DMS53 treated with DMSO at 0.1 percent for 48 hours (cell line): ENCODE results near the gene KCNMA1.

Source experiments
- DNase-seq: peaks from one replicate; lab custom pipeline; 2025; ENCODE audit not compliant: unreplicated experiment; lab: John Stamatoyannopoulos, UW

KCNMA1 gene

GRCh38 chr10:77196614-77197013, 441.0 kb downstream of the KCNMA1 start:
- no peak for DNase-seq

- DNase-seq = no peak
Measured at GRCh38 chr10:77195101-77195500, 442.5 kb downstream of the KCNMA1 start.

- DNase-seq = no peak
Measured at GRCh38 chr10:77193001-77193400, 444.6 kb downstream of the KCNMA1 start.

- DNase-seq = no peak
Measured at GRCh38 chr10:77192402-77192801, 445.2 kb downstream of the KCNMA1 start.

- DNase-seq = no peak
Measured at GRCh38 chr10:77191324-77192049, 446.1 kb downstream of the KCNMA1 start.

- no peak for DNase-seq
Measured at GRCh38 chr10:77190291-77190690, 447.3 kb downstream of the KCNMA1 start.

GRCh38 chr10:77189520-77189919, 448.1 kb downstream of the KCNMA1 start:
- no peak for DNase-seq

- no peak for DNase-seq
Measured at GRCh38 chr10:77189075-77189474, 448.5 kb downstream of the KCNMA1 start.

GRCh38 chr10:77188521-77188920, 449.1 kb downstream of the KCNMA1 start:
- no peak for DNase-seq

- no peak for DNase-seq
Measured at GRCh38 chr10:77188000-77188395, 449.6 kb downstream of the KCNMA1 start.

GRCh38 chr10:77187376-77187999, 450.1 kb downstream of the KCNMA1 start:
- no peak for DNase-seq

GRCh38 chr10:77186936-77187335, 450.7 kb downstream of the KCNMA1 start:
- DNase-seq = no peak

- no peak for DNase-seq
Measured at GRCh38 chr10:77185696-77186095, 451.9 kb downstream of the KCNMA1 start.

- DNase-seq = no peak
Measured at GRCh38 chr10:77182803-77183202, 454.8 kb downstream of the KCNMA1 start.

- DNase-seq = no peak
Measured at GRCh38 chr10:77180794-77181193, 456.8 kb downstream of the KCNMA1 start.

- no peak for DNase-seq
Measured at GRCh38 chr10:77180104-77180503, 457.5 kb downstream of the KCNMA1 start.

- no peak for DNase-seq
Measured at GRCh38 chr10:77179015-77179695, 458.5 kb downstream of the KCNMA1 start.

- no peak for DNase-seq
Measured at GRCh38 chr10:77177589-77177988, 460.0 kb downstream of the KCNMA1 start.

GRCh38 chr10:77177161-77177560, 460.4 kb downstream of the KCNMA1 start:
- no peak for DNase-seq

- no peak for DNase-seq
Measured at GRCh38 chr10:77176232-77176631, 461.4 kb downstream of the KCNMA1 start.

GRCh38 chr10:77175631-77176222, 461.9 kb downstream of the KCNMA1 start:
- no peak for DNase-seq
